HEK293 (cell line): Measurements from ENCODE around the gene DDX50.

Experiments used
- CTCF ChIA-PET: fragments of 350-600 bp; formaldehyde crosslinking; extraction: SDS; loops from one replicate; lab custom pipeline; 2021; ENCODE audit warnings: antibody characterized with exemption; lab: Yijun Ruan, JAX
- POLR2A ChIA-PET: fragments of 300-600 bp; formaldehyde crosslinking; extraction: SDS; loops from one replicate; lab custom pipeline; 2020; ENCODE audit warnings: antibody characterized with exemption, inconsistent platforms; lab: Yijun Ruan, JAX
- H3K27ac ChIP-seq: fragments of 200-500 bp; sonication (Bioruptor generic); 2 replicates; pipeline ENCODE4 v1.5.1; 2014; ENCODE audit warnings: low read depth, low read length, control low read depth, inconsistent platforms; ENCODE audit errors: extremely low read depth
- H3K36me3 ChIP-seq, 2 experiments: fragments of 200-500 bp in 1 of 2; sonication (Bioruptor generic) in 1 of 2; 1 replicate in 1 of 2; 2 replicates in 1 of 2; pipeline ENCODE4 v1.5.1; 2014 to 2017; ENCODE audit warnings: inconsistent platforms in 2 of 2, low read length in 2 of 2; ENCODE audit not compliant: control insufficient read depth in 2 of 2, insufficient read depth in 1 of 2
- H3K4me1 ChIP-seq: fragments of 200-500 bp; sonication (Bioruptor generic); 2 replicates; pipeline ENCODE4 v1.5.1; 2014; ENCODE audit warnings: mild to moderate bottlenecking, low read length, inconsistent platforms; ENCODE audit not compliant: control insufficient read depth, insufficient read depth
- H3K4me3 ChIP-seq: 2 replicates; pipeline ENCODE4 v1.5.1; 2011; ENCODE audit warnings: low read depth, mild to moderate bottlenecking, control low read depth, low read length, moderate library complexity
- H3K9me3 ChIP-seq: fragments of 200-500 bp; sonication (Bioruptor generic); 2 replicates; pipeline ENCODE4 v1.5.1; 2014; ENCODE audit warnings: low read depth, low read length, inconsistent platforms; ENCODE audit not compliant: control insufficient read depth, insufficient read depth
- AEBP2 ChIP-seq: fragments of 450-650 bp; formaldehyde crosslinking; IDR thresholded peaks from 2 replicates; pipeline ENCODE4 v1.5.1; 2016; ENCODE audit warnings: missing biosample characterization, missing genetic modification characterization, borderline replicate concordance
- EGR2 ChIP-seq: fragments of 450-650 bp; formaldehyde crosslinking; IDR thresholded peaks from 2 replicates; pipeline ENCODE4 v1.5.1; 2016; ENCODE audit warnings: low read depth, missing biosample characterization, missing genetic modification characterization
- GLIS2 ChIP-seq: fragments of 450-650 bp; formaldehyde crosslinking; IDR thresholded peaks from 2 replicates; pipeline ENCODE4 v1.5.1; 2016; ENCODE audit warnings: missing biosample characterization, missing genetic modification characterization
- PBX3 ChIP-seq: sonication (generic); formaldehyde crosslinking; IDR thresholded peaks from 2 replicates; pipeline ENCODE4 v1.8.1; 2022; ENCODE audit warnings: mild to moderate bottlenecking, moderate library complexity, missing genetic modification reagents
- PRDM10 ChIP-seq: fragments of 450-650 bp; formaldehyde crosslinking; IDR thresholded peaks from 2 replicates; pipeline ENCODE4 v1.5.1; 2016; ENCODE audit warnings: missing biosample characterization, missing genetic modification characterization
- SP2 ChIP-seq: fragments of 450-650 bp; formaldehyde crosslinking; IDR thresholded peaks from 2 replicates; pipeline ENCODE4 v1.5.1; 2016; ENCODE audit warnings: missing biosample characterization, missing genetic modification characterization
- TSHZ1 ChIP-seq: fragments of 450-650 bp; formaldehyde crosslinking; IDR thresholded peaks from 2 replicates; pipeline ENCODE4 v1.5.1; 2016; ENCODE audit warnings: missing biosample characterization, missing genetic modification characterization, borderline replicate concordance
- ZBTB11 ChIP-seq: fragments of 450-650 bp; formaldehyde crosslinking; conservative IDR thresholded peaks from 2 replicates; pipeline ENCODE4 v1.5.1; 2016; ENCODE audit warnings: low read depth, missing biosample characterization, missing genetic modification characterization
- ZBTB17 ChIP-seq: fragments of 450-650 bp; formaldehyde crosslinking; IDR thresholded peaks from 2 replicates; pipeline ENCODE4 v1.5.1; 2016; ENCODE audit warnings: missing biosample characterization, missing genetic modification characterization
- ZBTB6 ChIP-seq: fragments of 450-650 bp; formaldehyde crosslinking; IDR thresholded peaks from 2 replicates; pipeline ENCODE4 v1.5.1; 2017; ENCODE audit warnings: missing biosample characterization, missing genetic modification characterization
- ZEB2 ChIP-seq: fragments of 450-650 bp; formaldehyde crosslinking; IDR thresholded peaks from 2 replicates; pipeline ENCODE4 v1.5.1; 2016; ENCODE audit warnings: missing biosample characterization, missing genetic modification characterization
- ZNF112 ChIP-seq: fragments of 450-650 bp; formaldehyde crosslinking; IDR thresholded peaks from 2 replicates; pipeline ENCODE4 v1.5.0; 2017; ENCODE audit warnings: missing biosample characterization, missing genetic modification characterization
- ZNF266 ChIP-seq: fragments of 450-650 bp; formaldehyde crosslinking; IDR thresholded peaks from 2 replicates; pipeline ENCODE4 v1.5.1; 2016; ENCODE audit warnings: missing biosample characterization, missing genetic modification characterization, low read depth
- ZNF362 ChIP-seq: fragments of 450-650 bp; formaldehyde crosslinking; IDR thresholded peaks from 2 replicates; pipeline ENCODE4 v1.5.1; 2016; ENCODE audit warnings: missing biosample characterization, missing genetic modification characterization
- ZNF501 ChIP-seq: fragments of 450-650 bp; formaldehyde crosslinking; IDR thresholded peaks from 2 replicates; pipeline ENCODE4 v1.5.1; 2016; ENCODE audit warnings: missing biosample characterization, missing genetic modification characterization
- ZNF558 ChIP-seq: fragments of 450-650 bp; formaldehyde crosslinking; IDR thresholded peaks from 2 replicates; pipeline ENCODE4 v1.5.1; 2016; ENCODE audit warnings: missing biosample characterization, missing genetic modification characterization
- ZNF610 ChIP-seq: fragments of 450-650 bp; formaldehyde crosslinking; IDR thresholded peaks from 2 replicates; pipeline ENCODE4 v1.5.1; 2016; ENCODE audit warnings: missing biosample characterization, missing genetic modification characterization, borderline replicate concordance
- ZNF629 ChIP-seq: fragments of 450-650 bp; formaldehyde crosslinking; IDR thresholded peaks from 2 replicates; pipeline ENCODE4 v1.5.1; 2017; ENCODE audit warnings: missing biosample characterization, missing genetic modification characterization
- ZNF768 ChIP-seq: fragments of 450-650 bp; formaldehyde crosslinking; IDR thresholded peaks from 2 replicates; pipeline ENCODE4 v1.5.1; 2018; ENCODE audit warnings: missing biosample characterization, mild to moderate bottlenecking, missing genetic modification characterization
- ZNF792 ChIP-seq: fragments of 450-650 bp; formaldehyde crosslinking; IDR thresholded peaks from 2 replicates; pipeline ENCODE4 v1.5.1; 2016; ENCODE audit warnings: missing biosample characterization, missing genetic modification characterization

DDX50 gene

GRCh38 chr10:68957284-68957615 lies 56.1 kb downstream of the DDX50 start:
- peak overlapping the region; percentile 91 for H3K4me3 ChIP-seq
- peaks cover 32 to 41% of the 10 kb centered on the region in 2 experiments for H3K36me3 ChIP-seq
- POLR2A ChIA-PET, result interaction anchor here (0.6 to 1.8 kb wide), 2 partner anchors 35 to 56 kb away, joined by 5 read pairs; partner anchors contain the start of gene DDX50
- no peaks in the 10 kb centered on the region for H3K4me1 ChIP-seq
- H3K27ac ChIP-seq, result no peak overlapping the region; the same call in 1 of the 2 replicates
- CTCF ChIA-PET, result interaction anchor here (0.6 to 0.8 kb wide), 2 partner anchors 13 to 51 kb away, joined by 3 to 4 read pairs; no protein-coding TSS in a partner anchor
- no peaks in the 10 kb centered on the region for H3K9me3 ChIP-seq
- TF ChIP-seq GLIS2 (tag by site-specific recombination) (no peak), AEBP2 (tag by site-specific recombination) (no peak), ZNF768 (tag by site-specific recombination) (0 out of 2 replicates have a peak, but pooled peaks have one; percentile 37), ZEB2 (tag by site-specific recombination) (0 out of 2 replicates have a peak, but pooled peaks have one; percentile 13), ZBTB6 (tag by site-specific recombination) (no peak), ZNF610 (tag by site-specific recombination) (no peak), ZNF266 (tag by site-specific recombination) (no peak), PBX3 (no peak), ZNF792 (no peak), ZNF558 (tag by site-specific recombination) (no peak), ZNF629 (tag by site-specific recombination) (peak; percentile 7; the same call in 1 of the 2 replicates), ZNF362 (tag by site-specific recombination) (no peak), ZNF501 (tag by site-specific recombination) (0 out of 2 replicates have a peak, but pooled peaks have one; percentile 1), ZBTB11 (no peak), EGR2 (tag by site-specific recombination) (no peak), TSHZ1 (no peak), PRDM10 (no peak), SP2 (tag by site-specific recombination) (no peak), ZBTB17 (tag by site-specific recombination) (no peak), ZNF112 (tag by site-specific recombination) (no peak)
